Type B pancreatic cell (in vitro differentiated cells): ENCODE measurements around the gene OSR1. TPM values are rescaled to one million over a fixed set of nuclear protein-coding genes. Genes with fewer than 3 reads are reported as not detected.
"Not testable (repeated sequence)": the region's sequence is repeated elsewhere in the genome, so short reads cannot be mapped to it uniquely, and the experiment has no call there.

Experiments used
- DNase-seq: peaks from one replicate; pipeline ENCODE4 v3.0.0; 2021; ENCODE audit warnings: mixed read lengths; ENCODE audit not compliant: unreplicated experiment; ENCODE audit errors: extremely low spot score
- H3K27ac Mint-ChIP-seq: 2 replicates; pipeline ENCODE4 v1.8.0; 2021; ENCODE audit warnings: mild to moderate bottlenecking, mixed read lengths
- H3K27me3 Mint-ChIP-seq: 2 replicates; pipeline ENCODE4 v1.8.0; 2021; ENCODE audit warnings: mixed read lengths
- H3K36me3 Mint-ChIP-seq: 2 replicates; pipeline ENCODE4 v1.8.0; 2021; ENCODE audit warnings: mixed read lengths
- H3K4me1 Mint-ChIP-seq: one replicate; pipeline ENCODE4 v1.8.0; 2021; ENCODE audit warnings: mixed read lengths; ENCODE audit not compliant: unreplicated experiment
- H3K4me3 Mint-ChIP-seq: 2 replicates; pipeline ENCODE4 v1.8.0; 2021; ENCODE audit warnings: mild to moderate bottlenecking, mixed read lengths
- H3K9me3 Mint-ChIP-seq: 2 replicates; pipeline ENCODE4 v1.8.0; 2021; ENCODE audit warnings: mixed read lengths
- CTCF ChIP-seq: fragments of 200-600 bp; sonication (generic); conservative IDR thresholded peaks from 2 replicates; pipeline ENCODE4 v1.5.0; 2021; ENCODE audit warnings: antibody characterized with exemption, mild to moderate bottlenecking
- microRNA-seq: library from miRNA; unstranded; fragments of <30 nt; microRNA quantifications from one replicate; pipeline ENCODE4, GENCODE V29; 2020
- total RNA-seq: library from RNA; stranded (reverse); gene quantifications from 2 replicates; pipeline ENCODE4 v1.2.1, GENCODE V29; 2021; ENCODE audit warnings: low replicate concordance

OSR1 gene
- total RNA-seq, 1 donor from 2014 or later: 55.7 TPM

GRCh38 chr2:19313553-19313952, 44.9 kb downstream of the OSR1 start:
- no peaks in the 10 kb centered on the region for H3K27me3 Mint-ChIP-seq
- H3K36me3 Mint-ChIP-seq: peaks cover 4% of the 10 kb centered on the region
- TF ChIP-seq CTCF: no peak
- H3K4me1 Mint-ChIP-seq: peaks cover 4% of the 10 kb centered on the region
- H3K4me3 Mint-ChIP-seq: no peak overlapping the region
- H3K9me3 Mint-ChIP-seq: peaks cover 9% of the 10 kb centered on the region
- DNase-seq: no peak
- no peak overlapping the region for H3K27ac Mint-ChIP-seq

- H3K4me3 Mint-ChIP-seq: no peak overlapping the region
- DNase-seq: no peak
- H3K4me1 Mint-ChIP-seq: peaks cover 4% of the 10 kb centered on the region
- no peak overlapping the region for H3K27ac Mint-ChIP-seq
- peaks cover 4% of the 10 kb centered on the region for H3K36me3 Mint-ChIP-seq
- H3K9me3 Mint-ChIP-seq: peaks cover 9% of the 10 kb centered on the region
- peak; percentile 50 for TF ChIP-seq CTCF
- H3K27me3 Mint-ChIP-seq: no peaks in the 10 kb centered on the region
These were observed 45.5 kb downstream of the OSR1 start for GRCh38 chr2:19312949-19313348.

- not testable (repeated sequence) for H3K27ac Mint-ChIP-seq
These were observed 52.4 kb downstream of the OSR1 start for GRCh38 chr2:19306065-19306464.

GRCh38 chr2:19305400-19306055, 52.9 kb downstream of the OSR1 start:
- DNase-seq, H3K9me3 Mint-ChIP-seq, H3K4me3 Mint-ChIP-seq, H3K36me3 Mint-ChIP-seq, H3K27me3 Mint-ChIP-seq: not testable (repeated sequence)
- Mint-ChIP-seq H3K27ac (peak overlapping the region; percentile 25), H3K4me1 (peaks cover 20% of the 10 kb centered on the region)

More at GRCh38 chr2:19306065-19306464, 52.4 kb downstream of the OSR1 start:
- peaks cover 20% of the 10 kb centered on the region for H3K4me1 Mint-ChIP-seq
- not testable (repeated sequence) for H3K36me3 Mint-ChIP-seq, H3K9me3 Mint-ChIP-seq, DNase-seq, H3K27me3 Mint-ChIP-seq, H3K4me3 Mint-ChIP-seq

GRCh38 chr2:19301706-19302105, 56.7 kb downstream of the OSR1 start:
- no peak for DNase-seq
- Mint-ChIP-seq H3K4me1 (peaks cover 40% of the 10 kb centered on the region), H3K9me3 (no peaks in the 10 kb centered on the region), H3K36me3 (no peaks in the 10 kb centered on the region), H3K27ac (no peak overlapping the region), H3K27me3 (peaks cover 3% of the 10 kb centered on the region), H3K4me3 (no peak overlapping the region)
- no peak for TF ChIP-seq CTCF

Small RNA genes lying within 50 kb of the gene (microRNA-seq; reads per million reads assigned to microRNA genes)
- gene MIR4757: not detected
